ENCODE data around the gene RBM47. TPM values are rescaled to one million over a fixed set of nuclear protein-coding genes. Genes with fewer than 3 reads are reported as not detected.

Gene RBM47
- total and polyA plus RNA-seq, 9 of the 15 experiments (the other 6 are each of a cell fraction or from before 2014, with no cell fraction given): 1.4 to 6.4 (median 3.3) TPM

GRCh38 chr4:40525752-40526598, 103.7 kb downstream of the RBM47 start (continued):
- TF ChIP-seq, protein P1, sequence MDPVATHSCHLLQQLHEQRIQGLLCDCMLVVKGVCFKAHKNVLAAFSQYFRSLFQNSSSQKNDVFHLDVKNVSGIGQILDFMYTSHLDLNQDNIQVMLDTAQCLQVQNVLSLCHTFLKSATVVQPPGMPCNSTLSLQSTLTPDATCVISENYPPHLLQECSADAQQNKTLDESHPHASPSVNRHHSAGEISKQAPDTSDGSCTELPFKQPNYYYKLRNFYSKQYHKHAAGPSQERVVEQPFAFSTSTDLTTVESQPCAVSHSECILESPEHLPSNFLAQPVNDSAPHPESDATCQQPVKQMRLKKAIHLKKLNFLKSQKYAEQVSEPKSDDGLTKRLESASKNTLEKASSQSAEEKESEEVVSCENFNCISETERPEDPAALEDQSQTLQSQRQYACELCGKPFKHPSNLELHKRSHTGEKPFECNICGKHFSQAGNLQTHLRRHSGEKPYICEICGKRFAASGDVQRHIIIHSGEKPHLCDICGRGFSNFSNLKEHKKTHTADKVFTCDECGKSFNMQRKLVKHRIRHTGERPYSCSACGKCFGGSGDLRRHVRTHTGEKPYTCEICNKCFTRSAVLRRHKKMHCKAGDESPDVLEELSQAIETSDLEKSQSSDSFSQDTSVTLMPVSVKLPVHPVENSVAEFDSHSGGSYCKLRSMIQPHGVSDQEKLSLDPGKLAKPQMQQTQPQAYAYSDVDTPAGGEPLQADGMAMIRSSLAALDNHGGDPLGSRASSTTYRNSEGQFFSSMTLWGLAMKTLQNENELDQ (CRISPR knock-in tag; IDR thresholded peaks at IDR 0.05; ENCODE audit: borderline replicate concordance): no peak
- TF ChIP-seq, protein P2, sequence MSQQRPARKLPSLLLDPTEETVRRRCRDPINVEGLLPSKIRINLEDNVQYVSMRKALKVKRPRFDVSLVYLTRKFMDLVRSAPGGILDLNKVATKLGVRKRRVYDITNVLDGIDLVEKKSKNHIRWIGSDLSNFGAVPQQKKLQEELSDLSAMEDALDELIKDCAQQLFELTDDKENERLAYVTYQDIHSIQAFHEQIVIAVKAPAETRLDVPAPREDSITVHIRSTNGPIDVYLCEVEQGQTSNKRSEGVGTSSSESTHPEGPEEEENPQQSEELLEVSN (IDR thresholded peaks at IDR 0.05; ENCODE audit: borderline replicate concordance in 1 of 2, extremely low read depth in 1 of 2, insufficient read depth in 1 of 2, insufficient read length in 1 of 2, low read depth in 1 of 2, low read length in 1 of 2, poor library complexity in 1 of 2, severe bottlenecking in 1 of 2): no peak
- TF ChIP-seq GATAD2B (IDR thresholded peaks at IDR 0.05; ENCODE audit: borderline replicate concordance): 0 out of 2 replicates have a peak, but pooled peaks have one; percentile 25
- no peak for TF ChIP-seq ATF2 (CRISPR knock-in tag; IDR thresholded peaks at IDR 0.05)
- no peak for TF ChIP-seq HMGN3 (IDR thresholded peaks at IDR 0.05; ENCODE audit: borderline replicate concordance, extremely low read depth, insufficient read length, low read depth, low read length)
- no peak for TF ChIP-seq ZBED1 (IDR thresholded peaks at IDR 0.05)
- no peak for TF ChIP-seq NR2C2 (CRISPR knock-in tag; IDR thresholded peaks at IDR 0.05)
- peak; percentile 25 for TF ChIP-seq NR2C2 (tag; IDR thresholded peaks at IDR 0.05)
- TF ChIP-seq, protein P3, sequence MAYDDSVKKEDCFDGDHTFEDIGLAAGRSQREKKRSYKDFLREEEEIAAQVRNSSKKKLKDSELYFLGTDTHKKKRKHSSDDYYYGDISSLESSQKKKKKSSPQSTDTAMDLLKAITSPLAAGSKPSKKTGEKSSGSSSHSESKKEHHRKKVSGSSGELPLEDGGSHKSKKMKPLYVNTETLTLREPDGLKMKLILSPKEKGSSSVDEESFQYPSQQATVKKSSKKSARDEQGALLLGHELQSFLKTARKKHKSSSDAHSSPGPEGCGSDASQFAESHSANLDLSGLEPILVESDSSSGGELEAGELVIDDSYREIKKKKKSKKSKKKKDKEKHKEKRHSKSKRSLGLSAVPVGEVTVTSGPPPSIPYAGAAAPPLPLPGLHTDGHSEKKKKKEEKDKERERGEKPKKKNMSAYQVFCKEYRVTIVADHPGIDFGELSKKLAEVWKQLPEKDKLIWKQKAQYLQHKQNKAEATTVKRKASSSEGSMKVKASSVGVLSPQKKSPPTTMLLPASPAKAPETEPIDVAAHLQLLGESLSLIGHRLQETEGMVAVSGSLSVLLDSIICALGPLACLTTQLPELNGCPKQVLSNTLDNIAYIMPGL (CRISPR knock-in tag; IDR thresholded peaks at IDR 0.05): no peak
- no peak for TF ChIP-seq PREB (CRISPR knock-in tag; IDR thresholded peaks at IDR 0.05)
- TF ChIP-seq ZBTB7A (IDR thresholded peaks at IDR 0.05; ENCODE audit: borderline replicate concordance, control insufficient read depth, low read depth, low read length): no peak
- TF ChIP-seq JUNB (CRISPR knock-in tag; conservative IDR thresholded peaks at IDR 0.05): no peak
- peak; percentile 63 for TF ChIP-seq DMBX1 (CRISPR knock-in tag; IDR thresholded peaks at IDR 0.05; ENCODE audit: borderline replicate concordance)
- no peak for TF ChIP-seq TRIM28 (IDR thresholded peaks at IDR 0.05)
- TF ChIP-seq RFX1 (IDR thresholded peaks at IDR 0.05): no peak
- TF ChIP-seq, protein P4, sequence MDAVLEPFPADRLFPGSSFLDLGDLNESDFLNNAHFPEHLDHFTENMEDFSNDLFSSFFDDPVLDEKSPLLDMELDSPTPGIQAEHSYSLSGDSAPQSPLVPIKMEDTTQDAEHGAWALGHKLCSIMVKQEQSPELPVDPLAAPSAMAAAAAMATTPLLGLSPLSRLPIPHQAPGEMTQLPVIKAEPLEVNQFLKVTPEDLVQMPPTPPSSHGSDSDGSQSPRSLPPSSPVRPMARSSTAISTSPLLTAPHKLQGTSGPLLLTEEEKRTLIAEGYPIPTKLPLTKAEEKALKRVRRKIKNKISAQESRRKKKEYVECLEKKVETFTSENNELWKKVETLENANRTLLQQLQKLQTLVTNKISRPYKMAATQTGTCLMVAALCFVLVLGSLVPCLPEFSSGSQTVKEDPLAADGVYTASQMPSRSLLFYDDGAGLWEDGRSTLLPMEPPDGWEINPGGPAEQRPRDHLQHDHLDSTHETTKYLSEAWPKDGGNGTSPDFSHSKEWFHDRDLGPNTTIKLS (IDR thresholded peaks at IDR 0.05; ENCODE audit: borderline replicate concordance, low read depth): no peak
- TF ChIP-seq NBN (IDR thresholded peaks at IDR 0.05; ENCODE audit: low read depth): no peak
